Endothelial cell (in vitro differentiated cells): ENCODE results near the gene CDH7. TPM values are rescaled to one million over a fixed set of nuclear protein-coding genes. Genes with fewer than 3 reads are reported as not detected.

Source experiments
- DNase-seq: peaks from one replicate; pipeline ENCODE4 v3.0.0; 2021; ENCODE audit warnings: low spot score
- H3K27ac Mint-ChIP-seq: one replicate; pipeline ENCODE4 v1.8.0; 2021; ENCODE audit warnings: mixed read lengths, inconsistent platforms; ENCODE audit not compliant: unreplicated experiment
- H3K27me3 Mint-ChIP-seq: one replicate; pipeline ENCODE4 v1.8.0; 2021; ENCODE audit warnings: mild to moderate bottlenecking, moderate library complexity, mixed read lengths, inconsistent platforms; ENCODE audit not compliant: unreplicated experiment
- H3K36me3 Mint-ChIP-seq: one replicate; pipeline ENCODE4 v1.8.0; 2021; ENCODE audit warnings: mild to moderate bottlenecking, low read depth, mixed read lengths, inconsistent platforms; ENCODE audit not compliant: unreplicated experiment
- H3K4me1 Mint-ChIP-seq: one replicate; pipeline ENCODE4 v1.8.0; 2021; ENCODE audit warnings: mild to moderate bottlenecking, mixed read lengths, inconsistent platforms; ENCODE audit not compliant: unreplicated experiment
- H3K4me3 Mint-ChIP-seq: one replicate; pipeline ENCODE4 v1.8.0; 2021; ENCODE audit warnings: mild to moderate bottlenecking, mixed read lengths, inconsistent platforms; ENCODE audit not compliant: unreplicated experiment
- H3K9me3 Mint-ChIP-seq: one replicate; pipeline ENCODE4 v1.8.0; 2021; ENCODE audit warnings: mixed read lengths, inconsistent platforms; ENCODE audit not compliant: unreplicated experiment
- total RNA-seq: library from RNA; stranded (reverse); fragmentation: NEBNext Ultra II Directional; extraction: Animal tissue kit (Norgen Biotek cat#: 25700); gene quantifications from one replicate; pipeline ENCODE4 v1.2.1, GENCODE V29; 2021; ENCODE audit not compliant: unreplicated experiment
- TF ChIP-seq, protein P1 (sequence below): fragments of 200-600 bp; sonication (generic); IDR thresholded peaks from one replicate; pipeline ENCODE4 v1.5.0; 2021; ENCODE audit warnings: antibody characterized with exemption; ENCODE audit not compliant: unreplicated experiment

The CDH7 gene
- total RNA-seq, 1 donor from 2014 or later, result 0.44 TPM

DNA sequence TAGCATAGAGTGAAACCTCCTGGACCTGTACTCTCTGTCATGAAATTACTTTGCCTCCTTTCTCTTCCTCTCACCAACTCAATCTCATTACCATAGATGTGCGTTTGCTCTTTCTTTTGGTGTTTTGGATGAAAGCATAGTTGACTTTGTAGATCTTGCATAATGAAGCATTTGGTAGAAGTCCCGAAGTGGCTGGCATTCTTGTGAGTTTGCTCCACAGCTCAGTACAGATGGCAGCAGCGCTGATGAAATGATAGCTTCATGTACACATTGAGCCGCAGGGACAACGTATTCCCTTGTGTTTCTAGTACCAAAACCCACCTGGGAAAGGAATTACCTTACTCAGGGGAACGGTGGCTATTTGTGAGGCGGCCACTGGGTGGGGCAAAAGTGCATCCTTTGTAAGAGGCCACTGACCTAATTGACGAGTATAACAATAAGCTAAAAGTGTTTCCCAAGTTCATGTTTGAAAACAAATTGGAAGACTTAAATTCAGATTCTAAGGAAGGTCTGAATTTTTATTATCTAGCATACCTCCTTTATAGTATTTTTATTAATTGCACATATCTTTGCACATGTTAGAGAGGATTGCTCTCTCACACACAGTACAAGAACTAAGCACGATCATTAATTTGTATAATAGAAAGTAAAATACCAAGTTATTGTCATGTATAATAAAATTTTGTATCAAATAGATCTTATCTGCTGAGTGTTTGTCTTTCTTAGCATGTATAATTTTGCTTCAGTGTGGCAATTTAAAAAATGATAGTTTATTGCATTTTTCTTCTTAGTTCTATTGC, 25.4 kb upstream of the CDH7 start:
- TF ChIP-seq, protein P1, sequence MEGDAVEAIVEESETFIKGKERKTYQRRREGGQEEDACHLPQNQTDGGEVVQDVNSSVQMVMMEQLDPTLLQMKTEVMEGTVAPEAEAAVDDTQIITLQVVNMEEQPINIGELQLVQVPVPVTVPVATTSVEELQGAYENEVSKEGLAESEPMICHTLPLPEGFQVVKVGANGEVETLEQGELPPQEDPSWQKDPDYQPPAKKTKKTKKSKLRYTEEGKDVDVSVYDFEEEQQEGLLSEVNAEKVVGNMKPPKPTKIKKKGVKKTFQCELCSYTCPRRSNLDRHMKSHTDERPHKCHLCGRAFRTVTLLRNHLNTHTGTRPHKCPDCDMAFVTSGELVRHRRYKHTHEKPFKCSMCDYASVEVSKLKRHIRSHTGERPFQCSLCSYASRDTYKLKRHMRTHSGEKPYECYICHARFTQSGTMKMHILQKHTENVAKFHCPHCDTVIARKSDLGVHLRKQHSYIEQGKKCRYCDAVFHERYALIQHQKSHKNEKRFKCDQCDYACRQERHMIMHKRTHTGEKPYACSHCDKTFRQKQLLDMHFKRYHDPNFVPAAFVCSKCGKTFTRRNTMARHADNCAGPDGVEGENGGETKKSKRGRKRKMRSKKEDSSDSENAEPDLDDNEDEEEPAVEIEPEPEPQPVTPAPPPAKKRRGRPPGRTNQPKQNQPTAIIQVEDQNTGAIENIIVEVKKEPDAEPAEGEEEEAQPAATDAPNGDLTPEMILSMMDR, result peak; percentile 58
- peak; percentile 53 for DNase-seq
- Mint-ChIP-seq H3K36me3 (no peaks in the 10 kb centered on the region), H3K27ac (no peak overlapping the region), H3K9me3 (no peaks in the 10 kb centered on the region), H3K4me1 (no peaks in the 10 kb centered on the region), H3K4me3 (no peak overlapping the region), H3K27me3 (peaks cover 2% of the 10 kb centered on the region)

DNA sequence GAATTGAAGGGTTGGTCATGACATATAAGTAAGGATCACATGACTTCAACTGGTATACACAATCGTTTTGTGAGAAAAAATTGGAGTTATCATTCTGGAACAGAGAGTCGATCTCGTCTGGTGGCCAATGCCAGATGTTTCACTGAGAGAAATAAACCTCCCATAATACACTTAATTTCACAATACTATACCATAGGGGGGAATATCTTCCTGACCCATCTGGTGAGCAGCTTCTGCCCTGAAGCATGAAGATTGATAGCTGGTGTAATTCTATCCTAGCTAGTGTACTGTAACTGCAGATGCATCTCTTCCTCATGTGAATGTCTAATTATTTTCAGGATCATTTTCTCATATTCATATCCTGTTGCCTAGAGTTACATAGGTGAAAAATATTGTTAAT, 15.7 kb upstream of the CDH7 start:
- H3K27me3 Mint-ChIP-seq, result no peaks in the 10 kb centered on the region
- no peaks in the 10 kb centered on the region for H3K4me1 Mint-ChIP-seq
- no peak overlapping the region for H3K4me3 Mint-ChIP-seq
- H3K9me3 Mint-ChIP-seq, result no peaks in the 10 kb centered on the region
- no peaks in the 10 kb centered on the region for H3K36me3 Mint-ChIP-seq
- TF ChIP-seq, protein P1, result no peak
- no peak overlapping the region for H3K27ac Mint-ChIP-seq
- DNase-seq, result no peak

DNA sequence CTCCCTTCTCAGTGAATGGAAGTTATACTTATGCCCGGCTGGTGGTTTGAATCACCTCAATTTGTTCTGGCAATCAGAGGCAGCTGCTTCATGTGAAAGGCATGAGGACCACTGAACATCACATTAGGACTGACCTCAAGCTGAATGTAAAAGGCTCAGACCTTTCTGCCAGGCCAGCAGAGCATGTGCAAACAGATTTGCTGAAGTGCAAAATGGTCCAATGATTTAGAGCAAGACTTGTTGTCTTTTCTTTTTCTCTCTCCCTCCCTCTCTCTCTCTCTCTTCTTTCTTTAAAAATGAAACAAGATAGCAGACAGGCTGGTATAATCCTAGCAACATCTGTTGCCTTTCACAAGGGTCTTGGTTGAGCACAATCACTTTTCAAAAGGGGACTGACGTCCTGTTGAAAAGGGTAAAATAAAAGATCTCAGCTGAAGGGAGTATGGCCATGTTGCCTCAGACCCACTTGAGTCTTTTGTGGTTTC, 13.3 kb upstream of the CDH7 start:
- H3K4me3 Mint-ChIP-seq, result no peak overlapping the region
- no peak for DNase-seq
- no peak overlapping the region for H3K27ac Mint-ChIP-seq
- TF ChIP-seq, protein P1, result no peak
- no peaks in the 10 kb centered on the region for H3K36me3 Mint-ChIP-seq
- no peaks in the 10 kb centered on the region for H3K27me3 Mint-ChIP-seq
- H3K4me1 Mint-ChIP-seq, result no peaks in the 10 kb centered on the region
- no peaks in the 10 kb centered on the region for H3K9me3 Mint-ChIP-seq

DNA sequence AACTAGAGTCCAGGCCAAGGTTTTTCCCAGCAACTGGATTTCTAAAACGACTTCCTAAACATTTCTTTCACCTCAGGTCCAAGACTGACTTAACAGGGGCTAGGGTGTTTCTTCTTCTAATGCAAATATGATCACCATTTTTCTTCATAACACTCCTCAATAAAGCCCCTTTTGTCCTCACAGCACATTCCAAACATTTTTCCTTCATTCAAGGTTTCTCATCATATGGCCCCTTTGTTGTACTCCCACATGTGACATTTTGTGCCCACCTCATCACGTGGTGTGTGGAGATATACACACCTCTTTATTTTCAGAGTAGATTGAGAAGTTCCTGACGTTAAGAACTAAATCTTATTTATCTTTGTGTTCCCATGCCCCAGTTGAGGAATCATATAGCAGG, 3.9 kb upstream of the CDH7 start:
- Mint-ChIP-seq H3K4me1 (peaks cover 7% of the 10 kb centered on the region), H3K9me3 (no peaks in the 10 kb centered on the region), H3K27ac (no peak overlapping the region), H3K36me3 (no peaks in the 10 kb centered on the region), H3K4me3 (no peak overlapping the region), H3K27me3 (peaks cover 10% of the 10 kb centered on the region)
- DNase-seq, result no peak
- TF ChIP-seq, protein P1, result no peak

DNA sequence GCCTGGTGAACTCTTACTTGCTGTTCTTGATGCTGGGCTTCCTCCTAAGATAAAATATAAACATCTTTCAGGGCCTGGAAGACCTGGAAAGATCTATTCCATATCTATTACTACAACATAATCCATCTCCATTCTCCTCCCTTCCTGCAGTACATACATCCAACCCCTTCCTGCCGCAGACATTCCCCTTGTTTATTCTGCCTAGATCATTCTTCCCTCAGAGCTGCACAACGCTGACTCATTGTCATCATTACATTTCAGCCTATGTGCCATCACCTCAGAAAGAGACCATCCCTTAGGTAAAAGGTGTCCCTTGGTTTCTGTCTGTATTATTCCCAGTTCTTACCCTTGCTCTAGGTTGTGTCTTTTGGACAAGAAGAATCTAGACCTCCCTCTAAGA, 2.5 kb upstream of the CDH7 start:
- TF ChIP-seq, protein P1, result no peak
- Mint-ChIP-seq H3K4me1 (peaks cover 7% of the 10 kb centered on the region), H3K27ac (no peak overlapping the region), H3K9me3 (no peaks in the 10 kb centered on the region), H3K36me3 (no peaks in the 10 kb centered on the region), H3K4me3 (no peak overlapping the region), H3K27me3 (peaks cover 12% of the 10 kb centered on the region)
- DNase-seq, result no peak
